ENCODE measurements around the gene CNNM1. TPM values are rescaled to one million over a fixed set of nuclear protein-coding genes. Genes with fewer than 3 reads are reported as not detected.
A peak's percentile ranks its signal among the peaks of the same experiment; 100 is the strongest.

Gene CNNM1
- total RNA-seq, 1 donor from 2014 or later = 2.5 TPM

DNA sequence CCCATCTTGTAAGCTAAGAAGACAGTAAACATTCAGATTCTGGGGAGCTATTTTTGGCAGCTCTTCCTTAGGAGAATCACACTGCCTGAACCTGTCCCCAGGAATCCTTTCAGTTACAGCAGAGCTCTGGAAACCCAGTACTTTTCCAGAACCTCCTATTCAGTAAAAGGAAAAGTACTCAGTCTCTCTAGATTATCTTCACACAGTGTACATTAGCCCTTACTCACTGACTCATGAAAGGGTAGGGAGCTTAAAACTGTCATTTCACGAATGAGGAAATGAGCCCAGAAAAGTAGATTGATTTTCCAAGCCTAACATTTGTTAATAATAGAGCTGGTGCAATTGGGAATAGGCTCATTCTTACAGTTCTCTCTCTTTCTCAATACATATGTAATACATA lies 3.9 kb upstream of the CNNM1 start:
- Histone ChIP-seq H3K36me3 (ENCODE audit: insufficient read depth, low read length) (no peaks in the 10 kb centered on the region), H3K27ac (ENCODE audit: low read depth, low read length) (no peak overlapping the region), H3K9ac (ENCODE audit: low read length) (no peak overlapping the region), H3K4me2 (ENCODE audit: low read length) (no peak overlapping the region), H2AFZ (ENCODE audit: low read depth, low read length) (no peak overlapping the region), H3K4me1 (ENCODE audit: insufficient read depth, low read length) (no peaks in the 10 kb centered on the region), H3K4me3 (ENCODE audit: insufficient read depth, low read depth, low read length) (no peak overlapping the region), H4K20me1 (ENCODE audit: insufficient read depth, low read length) (no peaks in the 10 kb centered on the region), H3K27me3 (ENCODE audit: insufficient read depth, low read length) (peaks cover 14% of the 10 kb centered on the region), H3K9me3 (ENCODE audit: insufficient read depth, low read depth, low read length) (no peaks in the 10 kb centered on the region), H3K79me2 (ENCODE audit: insufficient read depth, low read length) (no peaks in the 10 kb centered on the region)
- TF ChIP-seq EZH2 (IDR thresholded peaks at IDR 0.05; ENCODE audit: insufficient read depth, low read length) = no peak
- TF ChIP-seq, protein P1, sequence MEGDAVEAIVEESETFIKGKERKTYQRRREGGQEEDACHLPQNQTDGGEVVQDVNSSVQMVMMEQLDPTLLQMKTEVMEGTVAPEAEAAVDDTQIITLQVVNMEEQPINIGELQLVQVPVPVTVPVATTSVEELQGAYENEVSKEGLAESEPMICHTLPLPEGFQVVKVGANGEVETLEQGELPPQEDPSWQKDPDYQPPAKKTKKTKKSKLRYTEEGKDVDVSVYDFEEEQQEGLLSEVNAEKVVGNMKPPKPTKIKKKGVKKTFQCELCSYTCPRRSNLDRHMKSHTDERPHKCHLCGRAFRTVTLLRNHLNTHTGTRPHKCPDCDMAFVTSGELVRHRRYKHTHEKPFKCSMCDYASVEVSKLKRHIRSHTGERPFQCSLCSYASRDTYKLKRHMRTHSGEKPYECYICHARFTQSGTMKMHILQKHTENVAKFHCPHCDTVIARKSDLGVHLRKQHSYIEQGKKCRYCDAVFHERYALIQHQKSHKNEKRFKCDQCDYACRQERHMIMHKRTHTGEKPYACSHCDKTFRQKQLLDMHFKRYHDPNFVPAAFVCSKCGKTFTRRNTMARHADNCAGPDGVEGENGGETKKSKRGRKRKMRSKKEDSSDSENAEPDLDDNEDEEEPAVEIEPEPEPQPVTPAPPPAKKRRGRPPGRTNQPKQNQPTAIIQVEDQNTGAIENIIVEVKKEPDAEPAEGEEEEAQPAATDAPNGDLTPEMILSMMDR (IDR thresholded peaks at IDR 0.05; ENCODE audit: insufficient read depth, low read depth, low read length) = no peak
- Mint-ChIP-seq H3K27me3 (ENCODE audit: low read depth, unreplicated experiment) (peaks cover 10% of the 10 kb centered on the region), H3K4me3 (ENCODE audit: unreplicated experiment) (no peak overlapping the region), H3K36me3 (ENCODE audit: low read depth, unreplicated experiment) (no peaks in the 10 kb centered on the region), H3K27ac (ENCODE audit: unreplicated experiment) (no peak overlapping the region), H3K4me1 (ENCODE audit: low read depth, unreplicated experiment) (no peaks in the 10 kb centered on the region), H3K9me3 (ENCODE audit: unreplicated experiment) (peaks cover 2% of the 10 kb centered on the region)
- DNase-seq (ENCODE audit: low read depth) = no peak
- FAIRE-seq = no peak

DNA sequence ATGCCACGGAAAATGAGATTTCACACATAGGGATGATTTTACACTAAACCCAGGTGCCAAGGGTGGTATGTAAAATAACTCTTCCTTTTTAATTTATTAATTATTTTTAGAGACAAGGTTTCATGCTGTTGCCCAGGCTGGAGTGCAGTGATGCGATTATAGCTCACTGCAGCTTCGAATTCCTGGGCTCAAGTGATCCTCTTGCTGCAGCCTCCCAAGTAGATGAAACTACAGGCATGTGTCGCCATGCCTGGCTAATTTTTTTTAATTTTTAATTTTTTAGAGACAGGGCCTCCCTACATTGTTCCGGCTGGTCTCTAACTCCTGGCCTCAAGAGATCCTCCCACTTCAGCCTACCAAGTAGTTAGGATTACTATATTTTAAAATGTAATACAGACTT lies 2.3 kb upstream of the CNNM1 start:
- TF ChIP-seq, protein P1 (IDR thresholded peaks at IDR 0.05; ENCODE audit: insufficient read depth, low read depth, low read length) = no peak
- TF ChIP-seq EZH2 (IDR thresholded peaks at IDR 0.05; ENCODE audit: insufficient read depth, low read length) = no peak
- Histone ChIP-seq H3K27me3 (ENCODE audit: insufficient read depth, low read length) (peaks cover 26% of the 10 kb centered on the region), H3K4me1 (ENCODE audit: insufficient read depth, low read length) (no peaks in the 10 kb centered on the region), H3K27ac (ENCODE audit: low read depth, low read length) (no peak overlapping the region), H3K79me2 (ENCODE audit: insufficient read depth, low read length) (no peaks in the 10 kb centered on the region), H3K36me3 (ENCODE audit: insufficient read depth, low read length) (no peaks in the 10 kb centered on the region), H3K4me2 (ENCODE audit: low read length) (no peak overlapping the region), H3K4me3 (ENCODE audit: insufficient read depth, low read depth, low read length) (no peak overlapping the region), H4K20me1 (ENCODE audit: insufficient read depth, low read length) (no peaks in the 10 kb centered on the region), H3K9me3 (ENCODE audit: insufficient read depth, low read depth, low read length) (no peaks in the 10 kb centered on the region), H2AFZ (ENCODE audit: low read depth, low read length) (no peak overlapping the region), H3K9ac (ENCODE audit: low read length) (no peak overlapping the region)
- Mint-ChIP-seq H3K27me3 (ENCODE audit: low read depth, unreplicated experiment) (peaks cover 19% of the 10 kb centered on the region), H3K36me3 (ENCODE audit: low read depth, unreplicated experiment) (no peaks in the 10 kb centered on the region), H3K27ac (ENCODE audit: unreplicated experiment) (no peak overlapping the region), H3K9me3 (ENCODE audit: unreplicated experiment) (peaks cover 2% of the 10 kb centered on the region), H3K4me3 (ENCODE audit: unreplicated experiment) (no peak overlapping the region), H3K4me1 (ENCODE audit: low read depth, unreplicated experiment) (no peaks in the 10 kb centered on the region)
- FAIRE-seq (no peak), DNase-seq (ENCODE audit: low read depth) (no peak)

DNA sequence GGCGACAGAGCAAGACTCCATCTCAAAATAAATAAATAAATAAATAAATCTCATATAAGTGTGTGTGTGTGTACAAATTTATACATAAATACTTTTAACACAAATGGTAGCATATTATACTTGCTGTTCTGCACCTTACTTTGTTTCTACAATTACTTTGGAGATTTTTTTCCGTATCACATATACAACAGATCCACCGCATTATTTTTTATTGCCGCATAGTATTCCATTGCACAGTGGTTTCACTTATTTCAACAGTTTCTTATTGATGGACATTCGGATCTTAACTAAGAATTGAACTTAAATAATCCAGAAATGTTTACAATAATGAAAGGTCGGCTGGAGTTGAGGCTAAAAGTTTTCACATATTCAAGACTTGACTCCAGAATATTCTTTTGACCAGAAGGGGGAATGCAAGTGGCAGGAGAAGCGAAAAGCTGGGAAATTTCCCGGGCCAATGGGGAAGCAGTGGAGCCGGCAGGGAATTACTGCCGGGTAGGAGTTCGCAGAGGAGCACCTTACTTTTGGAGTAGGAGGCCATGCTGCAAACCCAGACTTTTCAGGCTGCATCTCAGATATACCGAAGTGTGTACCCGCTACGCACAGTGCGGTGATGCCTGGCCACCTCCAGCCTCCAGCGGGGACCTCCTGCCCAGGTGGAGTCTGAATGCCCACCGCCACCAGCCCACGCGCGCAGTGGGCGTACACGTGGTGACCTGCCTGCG lies 415 bp upstream of the CNNM1 start:
- H3K4me1 ChIP-seq (ENCODE audit: insufficient read depth, low read length) = no peaks in the 10 kb centered on the region
- no peak overlapping the region for H3K27ac ChIP-seq (ENCODE audit: low read depth, low read length)
- Mint-ChIP-seq H3K9me3 (ENCODE audit: unreplicated experiment) (peaks cover 2% of the 10 kb centered on the region), H3K27me3 (ENCODE audit: low read depth, unreplicated experiment) (peaks cover 18% of the 10 kb centered on the region), H3K27ac (ENCODE audit: unreplicated experiment) (no peak overlapping the region), H3K4me1 (ENCODE audit: low read depth, unreplicated experiment) (no peaks in the 10 kb centered on the region), H3K36me3 (ENCODE audit: low read depth, unreplicated experiment) (no peaks in the 10 kb centered on the region), H3K4me3 (ENCODE audit: unreplicated experiment) (peak overlapping the region; percentile 79)
- H3K36me3 ChIP-seq (ENCODE audit: insufficient read depth, low read length) = no peaks in the 10 kb centered on the region
- H2AFZ ChIP-seq (ENCODE audit: low read depth, low read length) = peak overlapping the region; percentile 80
- peak overlapping the region; percentile 84 for H3K4me2 ChIP-seq (ENCODE audit: low read length)
- no peaks in the 10 kb centered on the region for H3K9me3 ChIP-seq (ENCODE audit: insufficient read depth, low read depth, low read length)
- H4K20me1 ChIP-seq (ENCODE audit: insufficient read depth, low read length) = no peaks in the 10 kb centered on the region
- no peak for DNase-seq (ENCODE audit: low read depth)
- peak overlapping the region; percentile 45 for H3K4me3 ChIP-seq (ENCODE audit: insufficient read depth, low read depth, low read length)
- peaks cover 31% of the 10 kb centered on the region for H3K27me3 ChIP-seq (ENCODE audit: insufficient read depth, low read length)
- no peak for FAIRE-seq
- H3K79me2 ChIP-seq (ENCODE audit: insufficient read depth, low read length) = no peaks in the 10 kb centered on the region
- TF ChIP-seq, protein P1 (IDR thresholded peaks at IDR 0.05; ENCODE audit: insufficient read depth, low read depth, low read length) = no peak
- no peak for TF ChIP-seq EZH2 (IDR thresholded peaks at IDR 0.05; ENCODE audit: insufficient read depth, low read length)
- no peak overlapping the region for H3K9ac ChIP-seq (ENCODE audit: low read length)

Measured in astrocyte (in vitro differentiated cells and primary cell).